WERI-Rb-1 (cell line): ENCODE results near the gene DNAH10.
"Not testable (repeated sequence)": the region's sequence is repeated elsewhere in the genome, so short reads cannot be mapped to it uniquely, and the experiment has no call there.

Experiments used
- DNase-seq: peaks from one replicate; pipeline ENCODE4 v3.0.0-alpha.2; 2020
- H3K27ac ChIP-seq: fragments of 250-450 bp; sonication (Bioruptor Pico); 2 replicates; pipeline ENCODE4 v1.5.1; 2020; ENCODE audit warnings: mild to moderate bottlenecking, moderate library complexity
- H3K27me3 ChIP-seq: fragments of 250-450 bp; sonication (Bioruptor Pico); 2 replicates; pipeline ENCODE4 v1.5.1; 2021; ENCODE audit warnings: mild to moderate bottlenecking, low read depth, moderate library complexity; ENCODE audit not compliant: insufficient read depth, severe bottlenecking
- H3K36me3 ChIP-seq: fragments of 250-450 bp; sonication (Bioruptor Pico); 2 replicates; pipeline ENCODE4 v1.5.1; 2020; ENCODE audit warnings: mild to moderate bottlenecking, moderate library complexity
- H3K4me3 ChIP-seq: 2 replicates; pipeline ENCODE4 v1.5.1; 2011; ENCODE audit warnings: low read depth, mild to moderate bottlenecking, control low read depth, low read length
- H3K9me3 ChIP-seq: fragments of 250-450 bp; sonication (Bioruptor Pico); 2 replicates; pipeline ENCODE4 v1.5.1; 2021; ENCODE audit warnings: mild to moderate bottlenecking, moderate library complexity; ENCODE audit not compliant: severe bottlenecking
- TF ChIP-seq, protein P1 (sequence below): IDR thresholded peaks from 2 replicates; pipeline ENCODE4 v1.5.1; 2011; ENCODE audit warnings: low read depth, mild to moderate bottlenecking, control low read depth, inconsistent platforms, low read length

The DNAH10 gene

DNA sequence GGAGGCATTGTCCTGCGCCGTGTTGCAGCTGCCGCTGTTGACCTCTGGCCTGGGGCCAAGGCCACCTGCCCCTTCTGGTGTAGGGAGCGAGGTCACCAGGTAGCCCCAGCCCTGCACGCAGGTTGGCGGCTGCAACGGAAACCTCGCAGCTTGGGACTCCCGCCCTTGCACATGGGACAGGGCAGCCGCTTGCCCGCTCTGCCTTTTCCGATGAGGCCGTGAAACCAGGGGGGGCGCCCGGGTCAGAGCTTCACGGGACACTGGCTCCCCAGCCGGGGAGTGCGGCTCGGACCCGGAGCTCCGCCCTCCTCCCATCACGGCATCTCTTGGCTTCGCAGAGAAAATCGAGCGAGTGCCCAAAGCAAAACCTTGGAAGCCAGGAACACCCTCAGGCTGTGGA is 25.4 kb downstream of the DNAH10 start:
- TF ChIP-seq, protein P1, sequence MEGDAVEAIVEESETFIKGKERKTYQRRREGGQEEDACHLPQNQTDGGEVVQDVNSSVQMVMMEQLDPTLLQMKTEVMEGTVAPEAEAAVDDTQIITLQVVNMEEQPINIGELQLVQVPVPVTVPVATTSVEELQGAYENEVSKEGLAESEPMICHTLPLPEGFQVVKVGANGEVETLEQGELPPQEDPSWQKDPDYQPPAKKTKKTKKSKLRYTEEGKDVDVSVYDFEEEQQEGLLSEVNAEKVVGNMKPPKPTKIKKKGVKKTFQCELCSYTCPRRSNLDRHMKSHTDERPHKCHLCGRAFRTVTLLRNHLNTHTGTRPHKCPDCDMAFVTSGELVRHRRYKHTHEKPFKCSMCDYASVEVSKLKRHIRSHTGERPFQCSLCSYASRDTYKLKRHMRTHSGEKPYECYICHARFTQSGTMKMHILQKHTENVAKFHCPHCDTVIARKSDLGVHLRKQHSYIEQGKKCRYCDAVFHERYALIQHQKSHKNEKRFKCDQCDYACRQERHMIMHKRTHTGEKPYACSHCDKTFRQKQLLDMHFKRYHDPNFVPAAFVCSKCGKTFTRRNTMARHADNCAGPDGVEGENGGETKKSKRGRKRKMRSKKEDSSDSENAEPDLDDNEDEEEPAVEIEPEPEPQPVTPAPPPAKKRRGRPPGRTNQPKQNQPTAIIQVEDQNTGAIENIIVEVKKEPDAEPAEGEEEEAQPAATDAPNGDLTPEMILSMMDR, result no peak
- H3K27me3 ChIP-seq, result no peaks in the 10 kb centered on the region
- H3K27ac ChIP-seq, result no peak overlapping the region
- no peak overlapping the region for H3K4me3 ChIP-seq
- no peaks in the 10 kb centered on the region for H3K36me3 ChIP-seq
- DNase-seq, result no peak
- H3K9me3 ChIP-seq, result no peaks in the 10 kb centered on the region

DNA sequence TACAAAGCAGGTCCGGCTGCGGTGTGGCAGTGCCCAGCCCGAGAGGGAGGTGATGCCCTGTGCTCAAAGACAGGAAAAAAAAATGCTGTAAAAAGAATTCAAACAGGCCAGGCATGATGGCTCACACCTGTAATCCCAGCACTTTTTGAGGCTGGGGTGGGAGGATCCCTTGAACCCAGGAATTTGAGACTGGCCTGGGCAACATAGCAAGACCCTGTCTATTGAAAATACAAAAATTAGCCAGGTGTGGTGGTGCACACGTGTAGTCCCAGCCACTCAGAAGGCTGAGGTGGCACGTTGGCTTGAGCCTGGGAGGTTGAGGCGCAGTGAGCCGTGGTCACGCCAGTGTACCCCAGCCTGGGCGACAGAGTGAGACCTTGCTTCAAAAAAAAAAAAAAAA is 26.4 kb downstream of the DNAH10 start:
- Histone ChIP-seq H3K36me3 (no peaks in the 10 kb centered on the region), H3K4me3 (no peak overlapping the region), H3K27ac (no peak overlapping the region), H3K9me3 (no peaks in the 10 kb centered on the region), H3K27me3 (no peaks in the 10 kb centered on the region)
- DNase-seq, result no peak
- TF ChIP-seq, protein P1, result no peak

DNA sequence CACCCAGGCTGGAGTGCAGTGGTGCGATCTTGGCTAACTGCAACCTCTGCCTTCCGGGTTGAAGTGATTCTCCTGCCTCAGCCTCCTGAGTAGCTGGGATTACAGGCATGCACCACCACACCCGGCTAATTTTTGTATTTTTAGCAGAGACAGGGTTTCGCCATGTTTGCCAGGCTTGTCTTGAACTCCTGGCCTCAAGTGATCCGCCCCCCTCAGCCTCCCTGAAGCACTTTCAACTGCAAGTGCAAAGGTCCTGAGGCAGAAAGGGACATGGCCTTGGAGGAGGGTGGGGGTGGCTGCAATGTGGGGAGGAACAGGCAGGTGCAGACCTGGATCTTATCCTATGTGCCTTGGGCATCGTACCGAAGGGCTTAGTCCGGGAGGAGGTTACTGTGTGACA is 27.3 kb downstream of the DNAH10 start:
- H3K36me3 ChIP-seq, DNase-seq, H3K9me3 ChIP-seq, H3K27ac ChIP-seq, H3K4me3 ChIP-seq, H3K27me3 ChIP-seq: not testable (repeated sequence)

DNA sequence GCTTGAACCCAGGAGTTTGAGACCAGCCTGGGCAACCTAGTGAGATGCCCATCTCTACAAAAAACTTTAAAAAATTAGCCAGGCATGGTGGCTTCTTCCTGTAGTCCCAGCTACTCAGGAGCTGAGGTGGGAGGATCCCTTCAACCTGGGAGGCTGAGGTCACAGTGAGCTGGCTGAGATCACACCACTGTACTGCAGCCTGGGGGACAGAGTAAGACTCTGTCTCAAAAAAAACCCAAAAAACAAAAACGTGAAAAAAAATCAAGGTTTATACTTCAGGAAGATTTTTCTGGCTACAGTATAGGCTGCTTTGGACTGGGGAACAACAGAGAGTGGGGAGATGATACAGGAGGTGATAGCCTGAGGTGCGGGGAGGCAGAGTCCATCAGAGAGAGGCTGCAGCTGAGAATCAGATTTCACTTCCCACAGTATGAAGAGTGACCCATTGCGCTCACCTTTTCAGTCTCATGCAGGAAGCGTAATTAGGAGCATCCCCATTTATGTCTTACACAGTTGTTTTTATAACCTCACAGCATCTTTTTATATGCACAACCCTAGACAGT is 28.9 kb downstream of the DNAH10 start:
- TF ChIP-seq, protein P1, result no peak
- Histone ChIP-seq H3K27me3 (no peaks in the 10 kb centered on the region), H3K36me3 (no peaks in the 10 kb centered on the region), H3K27ac (no peak overlapping the region), H3K4me3 (no peak overlapping the region), H3K9me3 (no peaks in the 10 kb centered on the region)
- no peak for DNase-seq

DNA sequence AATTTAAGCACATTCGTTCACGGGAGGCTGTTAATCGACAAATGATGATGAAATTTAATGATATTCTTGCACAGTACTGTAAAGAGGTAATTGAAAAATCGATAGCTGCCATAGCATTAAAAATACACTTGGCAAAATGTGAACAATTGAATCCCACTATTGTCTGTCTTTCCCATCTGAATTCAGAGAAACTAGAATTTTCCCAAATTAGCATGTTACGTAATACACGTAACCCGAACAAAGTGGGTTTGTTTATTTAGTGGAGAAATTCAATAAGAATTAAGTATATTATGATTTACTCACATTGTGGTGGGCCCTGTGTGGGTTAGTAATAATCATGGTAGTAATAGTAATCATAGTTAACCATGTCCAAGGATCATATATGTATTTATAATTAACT is 31.9 kb downstream of the DNAH10 start:
- no peak overlapping the region for H3K27ac ChIP-seq
- H3K4me3 ChIP-seq, result no peak overlapping the region
- H3K9me3 ChIP-seq, result no peaks in the 10 kb centered on the region
- no peaks in the 10 kb centered on the region for H3K36me3 ChIP-seq
- TF ChIP-seq, protein P1, result no peak
- H3K27me3 ChIP-seq, result no peaks in the 10 kb centered on the region
- DNase-seq, result no peak

DNA sequence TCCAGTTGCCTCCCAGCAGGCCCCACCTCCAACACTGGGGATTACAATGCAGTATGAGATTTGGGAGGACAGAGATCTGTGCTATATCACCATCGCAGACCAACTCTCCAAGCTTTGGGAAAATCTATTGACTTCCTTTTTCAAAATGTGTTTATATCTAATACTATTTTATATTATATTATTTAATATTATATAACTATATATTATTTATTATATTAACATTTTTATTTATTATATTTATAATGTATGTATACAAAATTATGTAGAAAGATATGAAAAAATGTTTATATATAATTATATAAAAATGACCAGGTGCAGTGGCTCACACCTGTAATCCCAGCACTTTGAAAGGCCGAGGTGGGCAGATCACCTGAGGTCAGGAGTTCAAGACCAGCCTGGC is 36.4 kb downstream of the DNAH10 start:
- TF ChIP-seq, protein P1, result no peak
- DNase-seq, result no peak
- Histone ChIP-seq H3K36me3 (no peaks in the 10 kb centered on the region), H3K27ac (no peak overlapping the region), H3K9me3 (no peaks in the 10 kb centered on the region), H3K4me3 (no peak overlapping the region), H3K27me3 (no peaks in the 10 kb centered on the region)
